Lung (tissue), 12 donors: Measurements from ENCODE around the gene MYO9A. TPM values are rescaled to one million over a fixed set of nuclear protein-coding genes. Genes with fewer than 3 reads are reported as not detected.

Experiments
- ATAC-seq: fragments of 200-7000 bp; cut with Tn5 transposase; one replicate; pipeline ENCODE4 v1.9.1; 2020; ENCODE audit warnings: moderate number of reproducible peaks; ENCODE audit not compliant: insufficient read depth, low FRiP score
- DNase-seq, 3 donors: peaks; one replicate each; pipeline ENCODE4 v3.0.0-alpha.2; 2013 to 2017
- H3K27ac ChIP-seq, 2 donors: one replicate each; pipeline ENCODE4 v1.5.1; 2013; ENCODE audit warnings: mild to moderate bottlenecking in 2 of 2, moderate library complexity in 2 of 2, control low read depth in 1 of 2, inconsistent platforms in 1 of 2, low read depth in 1 of 2, low read length in 1 of 2
- H3K27me3 ChIP-seq, 3 donors: one replicate each; pipeline ENCODE4 v1.5.1; 2013; ENCODE audit warnings: low read length in 2 of 3; ENCODE audit not compliant: control insufficient read depth in 3 of 3, insufficient read depth in 3 of 3
- H3K36me3 ChIP-seq, 4 donors: one replicate each; pipeline ENCODE4 v1.5.1; 2013; ENCODE audit warnings: low read length in 4 of 4, mild to moderate bottlenecking in 1 of 4, moderate library complexity in 1 of 4; ENCODE audit not compliant: control insufficient read depth in 4 of 4, insufficient read depth in 4 of 4
- H3K4me1 ChIP-seq, 5 donors: one replicate each; pipeline ENCODE4 v1.5.1; 2013; ENCODE audit warnings: low read length in 5 of 5, mild to moderate bottlenecking in 2 of 5, moderate library complexity in 1 of 5; ENCODE audit not compliant: control insufficient read depth in 5 of 5, insufficient read depth in 5 of 5
- H3K4me3 ChIP-seq: one replicate; pipeline ENCODE4 v1.5.1; 2013; ENCODE audit warnings: mild to moderate bottlenecking, control low read depth, moderate library complexity
- H3K9ac ChIP-seq, 2 donors: one replicate each; pipeline ENCODE4 v1.5.1; 2013; ENCODE audit warnings: low read length in 2 of 2, control low read depth in 1 of 2; ENCODE audit not compliant: insufficient read depth in 1 of 2
- H3K9me3 ChIP-seq, 4 donors: one replicate each; pipeline ENCODE4 v1.5.1; 2013; ENCODE audit warnings: low read length in 3 of 4, mild to moderate bottlenecking in 1 of 4, moderate library complexity in 1 of 4; ENCODE audit not compliant: control insufficient read depth in 4 of 4, insufficient read depth in 3 of 4
- WGBS, 2 donors: extraction: QIAGEN DNeasy Blood & Tissue Kit; methylation state at CpG; one replicate each; pipeline ENCODE4 v1.1.7; 2013; 5-methylcytosine and 5-hydroxymethylcytosine counted together
- polyA plus RNA-seq, 2 donors: library from polyadenylated mRNA; stranded (reverse); fragments of 200-250 nt; gene quantifications; one replicate each; pipeline ENCODE4 v1.2.1, GENCODE V29; 2013
- total RNA-seq, 2 donors: library from RNA; depleted of rRNA in 1 of 2; stranded (reverse); fragments of >200 nt in 1 of 2; gene quantifications; one replicate each; pipeline ENCODE4 v1.2.1, GENCODE V29; 2014 to 2021
- TF ChIP-seq, protein P1 (sequence below): IDR thresholded peaks from 2 replicates; pipeline ENCODE4 v1.5.1; 2012; ENCODE audit warnings: mild to moderate bottlenecking; ENCODE audit errors: control extremely low read depth, extremely low read depth
- donor health status: control.
- donor health status: control.
- donor health status: Bipolar disorder and iron deficiency.
- donor health status: healthy.
- donor health status: DM: yes; HTN: yes; CAD: no.

The MYO9A gene
- total and polyA plus RNA-seq, 4 donors = 4.5 to 173 (median 34.4) TPM

DNA sequence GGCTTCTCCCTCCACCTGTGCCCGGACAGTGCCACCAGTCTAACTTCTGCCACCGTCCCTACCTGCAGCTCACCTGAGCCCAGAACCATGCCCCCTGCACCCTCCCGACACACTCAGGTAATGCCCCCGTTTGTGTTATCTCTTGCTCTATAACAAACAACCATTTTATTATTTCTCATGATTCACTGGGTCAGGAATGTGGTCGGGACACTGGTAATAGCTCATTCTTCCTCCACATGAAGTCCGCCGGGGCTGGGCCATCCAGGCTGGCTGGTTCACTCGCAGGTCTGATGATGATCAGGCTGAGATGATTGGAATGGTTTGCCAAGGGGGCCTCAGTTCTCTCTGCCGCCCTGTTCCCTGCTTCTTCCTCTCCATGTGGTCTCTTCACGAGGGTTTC, 327.9 kb downstream of the MYO9A start:
- TF ChIP-seq, protein P1, sequence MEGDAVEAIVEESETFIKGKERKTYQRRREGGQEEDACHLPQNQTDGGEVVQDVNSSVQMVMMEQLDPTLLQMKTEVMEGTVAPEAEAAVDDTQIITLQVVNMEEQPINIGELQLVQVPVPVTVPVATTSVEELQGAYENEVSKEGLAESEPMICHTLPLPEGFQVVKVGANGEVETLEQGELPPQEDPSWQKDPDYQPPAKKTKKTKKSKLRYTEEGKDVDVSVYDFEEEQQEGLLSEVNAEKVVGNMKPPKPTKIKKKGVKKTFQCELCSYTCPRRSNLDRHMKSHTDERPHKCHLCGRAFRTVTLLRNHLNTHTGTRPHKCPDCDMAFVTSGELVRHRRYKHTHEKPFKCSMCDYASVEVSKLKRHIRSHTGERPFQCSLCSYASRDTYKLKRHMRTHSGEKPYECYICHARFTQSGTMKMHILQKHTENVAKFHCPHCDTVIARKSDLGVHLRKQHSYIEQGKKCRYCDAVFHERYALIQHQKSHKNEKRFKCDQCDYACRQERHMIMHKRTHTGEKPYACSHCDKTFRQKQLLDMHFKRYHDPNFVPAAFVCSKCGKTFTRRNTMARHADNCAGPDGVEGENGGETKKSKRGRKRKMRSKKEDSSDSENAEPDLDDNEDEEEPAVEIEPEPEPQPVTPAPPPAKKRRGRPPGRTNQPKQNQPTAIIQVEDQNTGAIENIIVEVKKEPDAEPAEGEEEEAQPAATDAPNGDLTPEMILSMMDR = no peak

GRCh38 chr15:71789616-71790015, 328.3 kb downstream of the MYO9A start:
- H3K36me3 ChIP-seq = no peaks in the 10 kb centered on the region
- TF ChIP-seq, protein P1 = no peak
- peaks cover 0 to 6% (median 0%) of the 10 kb centered on the region in 5 donors for H3K4me1 ChIP-seq
- H3K27me3 ChIP-seq = peaks cover 0 to 3% (median 0%) of the 10 kb centered on the region in 3 donors
- no peak overlapping the region for H3K9ac ChIP-seq
- H3K9me3 ChIP-seq = peaks cover 0 to 2% (median 0%) of the 10 kb centered on the region in 4 donors
- H3K4me3 ChIP-seq = no peak overlapping the region
- DNase-seq = no peak
- WGBS, 2 donors = 92 to 98% methylated on average over 6 of the region's 6 CpGs
- ATAC-seq = no peak
- no peak overlapping the region for H3K27ac ChIP-seq

More for the DNA sequence above, 327.9 kb downstream of the MYO9A start:
- no peaks in the 10 kb centered on the region for H3K36me3 ChIP-seq
- no peak for ATAC-seq
- no peak overlapping the region for H3K4me3 ChIP-seq
- peaks cover 0 to 6% (median 0%) of the 10 kb centered on the region in 5 donors for H3K4me1 ChIP-seq
- peaks cover 0 to 2% (median 0%) of the 10 kb centered on the region in 4 donors for H3K9me3 ChIP-seq
- H3K27me3 ChIP-seq = peaks cover 0 to 3% (median 0%) of the 10 kb centered on the region in 3 donors
- no peak overlapping the region for H3K9ac ChIP-seq
- DNase-seq = no peak
- WGBS, 2 donors = 75 to 79% methylated on average over 10 of the region's 10 CpGs
- no peak overlapping the region for H3K27ac ChIP-seq

DNA sequence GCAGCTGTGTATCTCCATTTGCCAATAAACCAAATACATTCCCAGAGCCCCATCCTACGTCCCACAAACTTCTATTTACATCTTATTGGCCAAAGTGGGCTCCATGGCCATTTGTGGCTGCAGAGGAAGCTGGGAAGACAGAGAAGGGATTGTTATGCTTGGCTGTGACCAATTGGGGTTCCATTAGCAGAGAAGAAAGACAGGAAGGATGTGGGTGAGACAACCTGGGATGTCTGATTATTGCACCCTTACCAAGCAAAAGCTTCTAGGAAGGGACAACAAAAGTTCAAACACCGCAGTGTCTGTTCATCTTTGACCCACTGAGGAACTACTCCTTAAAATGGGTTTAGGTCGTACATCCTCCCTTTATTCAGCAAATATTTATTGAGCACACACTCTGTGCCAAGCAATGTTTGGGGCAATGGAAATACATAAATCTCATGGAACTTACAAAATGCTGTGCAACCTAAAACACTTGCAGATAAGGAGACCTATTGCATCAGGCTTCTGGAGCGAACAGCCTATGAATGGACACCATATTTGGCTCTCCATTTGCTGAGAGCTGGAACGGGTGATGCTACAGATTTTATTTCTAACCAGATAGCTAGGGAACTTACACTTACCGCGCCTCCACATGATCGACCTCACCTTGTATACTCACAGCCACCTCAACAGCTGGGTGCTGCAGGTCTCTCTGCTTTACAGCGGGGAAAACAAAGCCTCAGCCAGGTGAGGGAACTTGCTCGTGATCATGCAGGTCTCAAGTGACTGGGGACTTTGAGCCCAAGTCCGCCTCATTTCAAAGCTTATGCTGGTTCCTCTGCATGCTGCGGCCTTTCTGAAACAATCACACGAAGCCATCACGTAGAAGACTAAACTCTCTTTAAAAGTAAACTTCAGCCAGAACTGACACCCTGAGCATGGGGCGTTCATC, 329.0 kb downstream of the MYO9A start:
- Histone ChIP-seq H3K4me3 (no peak overlapping the region), H3K27me3 (peaks cover 0 to 3% (median 0%) of the 10 kb centered on the region in 3 donors), H3K4me1 (peaks cover 0 to 6% (median 0%) of the 10 kb centered on the region in 5 donors), H3K9ac (no peak overlapping the region), H3K36me3 (no peaks in the 10 kb centered on the region), H3K27ac (no peak overlapping the region), H3K9me3 (peaks cover 0 to 2% (median 0%) of the 10 kb centered on the region in 4 donors)
- 86 to 87% methylated on average over 15 of the region's 15 CpGs for WGBS, 2 donors
- TF ChIP-seq, protein P1 = no peak
- DNase-seq (no peak), ATAC-seq (no peak)
